Thoracic aorta (tissue), 2 donors: Measurements from ENCODE around the gene HOXA6. TPM values are rescaled to one million over a fixed set of nuclear protein-coding genes. Genes with fewer than 3 reads are reported as not detected.

Experiments used
- ATAC-seq: fragments of 150-250 bp; one replicate; pipeline ENCODE4 v1.8.0; 2017; ENCODE audit warnings: low read depth; ENCODE audit not compliant: insufficient number of reproducible peaks, low FRiP score
- DNase-seq: peaks from one replicate; pipeline ENCODE4 v3.0.0-alpha.2; 2020; ENCODE audit warnings: low spot score
- H3K27ac ChIP-seq, 2 donors: fragments of 200-600 bp; sonication (generic); 1 replicate in 1 of 2; 2 replicates in 1 of 2; pipeline ENCODE4 v1.5.1; 2016; ENCODE audit warnings: mild to moderate bottlenecking in 2 of 2, moderate library complexity in 2 of 2
- H3K27me3 ChIP-seq: fragments of 200-600 bp; sonication (generic); replicated peaks from 2 replicates; pipeline ENCODE4 v1.6.0; 2016; ENCODE audit warnings: mild to moderate bottlenecking; ENCODE audit not compliant: insufficient read depth
- H3K36me3 ChIP-seq: fragments of 200-600 bp; sonication (generic); one replicate; pipeline ENCODE4 v1.5.1; 2016
- H3K4me1 ChIP-seq, 2 donors: fragments of 200-600 bp; sonication (generic); 1 replicate in 1 of 2; 2 replicates in 1 of 2; pipeline versions ENCODE4 v1.5.1 to v1.6.0; 2016; ENCODE audit warnings: low read depth in 2 of 2, mild to moderate bottlenecking in 1 of 2; ENCODE audit not compliant: control insufficient read depth in 1 of 2
- H3K4me3 ChIP-seq: fragments of 200-600 bp; sonication (generic); 2 replicates; pipeline ENCODE4 v1.5.1; 2016; ENCODE audit warnings: mild to moderate bottlenecking
- H3K9me3 ChIP-seq: fragments of 200-600 bp; sonication (generic); 2 replicates; pipeline ENCODE4 v1.5.1; 2016
- CTCF ChIP-seq: fragments of 200-600 bp; sonication (generic); IDR thresholded peaks from one replicate; pipeline ENCODE4 v1.5.1; 2019; ENCODE audit warnings: antibody characterized with exemption
- total RNA-seq, 2 donors: library from RNA; depleted of rRNA; stranded (reverse); fragments of >200 nt; gene quantifications; one replicate each; pipeline versions ENCODE4 v1.1.0 to v1.2.3, GENCODE V29; 2016

Gene HOXA6
- total RNA-seq, 2 donors from 2014 or later: not detected

- peak overlapping the region; percentile 62 to 85 for H3K27ac ChIP-seq
- ATAC-seq (peak; percentile 46), DNase-seq (no peak)
- peak; percentile 82 for TF ChIP-seq CTCF
- H3K36me3 ChIP-seq: no peaks in the 10 kb centered on the region
- H3K9me3 ChIP-seq: no peaks in the 10 kb centered on the region
- peak overlapping the region; percentile 71 for H3K4me3 ChIP-seq
- H3K4me1 ChIP-seq: peaks cover 11 to 57% of the 10 kb centered on the region in 2 donors
- H3K27me3 ChIP-seq: no peaks in the 10 kb centered on the region
These were observed 3.2 kb upstream of the HOXA6 start for GRCh38 chr7:27150568-27151340.

- peak overlapping the region; percentile 71 for H3K4me3 ChIP-seq
- ATAC-seq (no peak), DNase-seq (no peak)
- H3K27me3 ChIP-seq: no peaks in the 10 kb centered on the region
- peaks cover 5% of the 10 kb centered on the region for H3K36me3 ChIP-seq
- H3K4me1 ChIP-seq: peaks cover 8 to 49% of the 10 kb centered on the region in 2 donors
- peak overlapping the region; percentile 61 to 85 for H3K27ac ChIP-seq
- TF ChIP-seq CTCF: no peak
- H3K9me3 ChIP-seq: no peaks in the 10 kb centered on the region
These were observed 2.4 kb upstream of the HOXA6 start for GRCh38 chr7:27149842-27150567.

GRCh38 chr7:27148756-27149641 lies 1.4 kb upstream of the HOXA6 start:
- Histone ChIP-seq H3K4me1 (peaks cover 5 to 47% of the 10 kb centered on the region in 2 donors), H3K27me3 (no peaks in the 10 kb centered on the region), H3K4me3 (peak overlapping the region; percentile 71), H3K9me3 (no peaks in the 10 kb centered on the region), H3K27ac (peak overlapping the region; percentile 64 to 89), H3K36me3 (peaks cover 8% of the 10 kb centered on the region)
- ATAC-seq: no peak
- no peak for DNase-seq
- TF ChIP-seq CTCF: no peak

- Histone ChIP-seq H3K36me3 (peaks cover 8% of the 10 kb centered on the region), H3K27me3 (no peaks in the 10 kb centered on the region), H3K9me3 (no peaks in the 10 kb centered on the region), H3K27ac (peak overlapping the region; percentile 64 to 89), H3K4me1 (peaks cover 5 to 47% of the 10 kb centered on the region in 2 donors), H3K4me3 (peak overlapping the region; percentile 71)
- ATAC-seq (no peak), DNase-seq (no peak)
- TF ChIP-seq CTCF: no peak
These were observed 619 bp upstream of the HOXA6 start for GRCh38 chr7:27148031-27148755.
